ENCODE measurements around the gene CLCA1.

Gene CLCA1
- long read RNA-seq, donor 1, partial matches to known transcripts, result 0 of 2 reads
- long read RNA-seq, donor 1, other reads (novel, unspliced or antisense), result 0 of 2 reads
- long read RNA-seq, donor 2, result 0 reads
- long read RNA-seq, donor 3, partial matches to known transcripts, result 0 of 1 reads
- long read RNA-seq, donor 3, other reads (novel, unspliced or antisense), result 0 of 1 reads
- long read RNA-seq, donor 4, partial matches to known transcripts, result 0 of 1 reads
- long read RNA-seq, donor 4, other reads (novel, unspliced or antisense), result 0 of 1 reads
- long read RNA-seq, donor 5, result 0 reads
- long read RNA-seq, donor 6, result 0 reads
- long read RNA-seq, donor 7, result 0 reads
- long read RNA-seq, donor 8, result 0 reads

- no peak for DNase-seq
Measured at GRCh38 chr1:86468501-86468977, at the start of gene CLCA1. TSS of gene CLCA1 (plus strand) at chr1:86468927. CDS start at chr1:86468972, 45 bp downstream.

GRCh38 chr1:86419277-86419903, 49.3 kb upstream of the CLCA1 start:
- DNase-seq, result no peak

- no peak for DNase-seq
Measured at GRCh38 chr1:86421601-86422280, 47.0 kb upstream of the CLCA1 start.

- DNase-seq, result no peak
Measured at GRCh38 chr1:86423473-86423872, 45.3 kb upstream of the CLCA1 start.

GRCh38 chr1:86423873-86424272, 44.9 kb upstream of the CLCA1 start, which contains the start of gene CLCA2:
TSS of gene CLCA2 (plus strand) at chr1:86424171. CDS start at chr1:86424248, 77 bp downstream.
- no peak for DNase-seq

GRCh38 chr1:86429122-86429725, 39.5 kb upstream of the CLCA1 start:
- DNase-seq, result no peak

GRCh38 chr1:86429835-86430234, 38.9 kb upstream of the CLCA1 start:
- no peak for DNase-seq

GRCh38 chr1:86430376-86430775, 38.4 kb upstream of the CLCA1 start:
- no peak for DNase-seq

- DNase-seq, result no peak
Measured at GRCh38 chr1:86434059-86434458, 34.7 kb upstream of the CLCA1 start.

- no peak for DNase-seq
Measured at GRCh38 chr1:86435327-86435726, 33.4 kb upstream of the CLCA1 start.

GRCh38 chr1:86436041-86436440, 32.7 kb upstream of the CLCA1 start:
- DNase-seq, result no peak

GRCh38 chr1:86441581-86441980, 27.1 kb upstream of the CLCA1 start:
- no peak for DNase-seq

GRCh38 chr1:86441997-86442396, 26.7 kb upstream of the CLCA1 start:
- DNase-seq, result no peak

GRCh38 chr1:86445919-86446318, 22.8 kb upstream of the CLCA1 start:
- no peak for DNase-seq

- DNase-seq, result no peak
Measured at GRCh38 chr1:86447198-86447790, 21.4 kb upstream of the CLCA1 start.

GRCh38 chr1:86448670-86449069, 20.1 kb upstream of the CLCA1 start:
- no peak for DNase-seq

- no peak for DNase-seq
Measured at GRCh38 chr1:86449103-86449502, 19.6 kb upstream of the CLCA1 start.

GRCh38 chr1:86450847-86451246, 17.9 kb upstream of the CLCA1 start:
- no peak for DNase-seq

- DNase-seq, result no peak
Measured at GRCh38 chr1:86453664-86454063, 15.1 kb upstream of the CLCA1 start.

GRCh38 chr1:86455073-86455472, 13.7 kb upstream of the CLCA1 start:
- no peak for DNase-seq

- DNase-seq, result no peak
Measured at GRCh38 chr1:86460998-86461397, 7.7 kb upstream of the CLCA1 start.

- no peak for DNase-seq
Measured at GRCh38 chr1:86461482-86461881, 7.2 kb upstream of the CLCA1 start.
